Hindlimb muscle (tissue), 1 donor: ENCODE results near the gene ITPA. TPM values are rescaled to one million over a fixed set of nuclear protein-coding genes. Genes with fewer than 3 reads are reported as not detected.
"Not testable (repeated sequence)": the region's sequence is repeated elsewhere in the genome, so short reads cannot be mapped to it uniquely, and the experiment has no call there.

Source experiments
- DNase-seq: peaks from one replicate; pipeline ENCODE4 v3.0.0-alpha.2; 2013
- polyA plus RNA-seq: library from polyadenylated mRNA; unstranded; fragments of 120-200 nt; gene quantifications from one replicate; pipeline ENCODE4 v1.2.1, GENCODE V29; 2013; ENCODE audit not compliant: insufficient read length

Gene ITPA
- polyA plus RNA-seq, 1 donor, result 43.3 TPM

DNA sequence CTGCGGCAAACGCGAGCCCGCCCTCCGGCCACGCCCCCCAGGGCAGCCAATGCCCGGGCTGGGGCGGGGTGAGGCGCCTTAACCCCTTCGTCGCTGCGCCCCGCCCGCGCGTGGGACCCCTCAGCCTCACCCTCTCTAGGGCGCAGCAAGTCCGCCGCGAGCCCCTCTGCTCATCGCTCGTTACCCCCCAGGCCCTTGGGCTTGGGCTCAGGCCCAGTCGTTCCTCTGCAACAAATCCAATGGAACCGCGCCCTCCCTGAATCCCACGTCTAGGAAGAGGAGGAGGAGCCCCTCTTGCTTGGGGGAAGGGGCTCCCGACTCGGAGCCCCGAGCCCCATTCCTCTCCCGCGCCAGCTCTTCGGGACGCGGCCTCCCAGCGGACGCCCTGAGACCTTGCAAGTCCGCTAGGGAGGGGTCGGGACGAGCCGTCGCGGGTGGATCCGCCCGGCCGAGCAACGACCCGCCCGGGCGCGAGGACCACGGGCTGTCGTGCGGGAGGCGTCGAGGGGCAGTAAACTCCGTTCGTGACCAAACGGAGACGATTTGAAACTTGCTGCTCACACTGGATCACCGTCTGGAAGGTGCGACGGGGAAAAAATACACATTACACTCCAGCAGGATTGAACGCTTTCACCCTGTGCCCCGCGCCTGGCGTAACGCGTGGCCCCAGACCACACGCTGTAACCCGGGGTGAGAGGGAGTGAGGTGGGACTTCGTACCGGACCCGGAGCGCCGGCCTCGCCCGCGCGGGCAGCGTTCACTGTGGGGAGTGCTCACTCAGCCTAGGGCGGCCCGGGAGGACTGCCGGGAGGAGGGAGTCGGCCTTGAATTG lies 35.5 kb upstream of the ITPA start:
- DNase-seq, result no peak

GRCh38 chr20:3174442-3175261 lies 34.6 kb upstream of the ITPA start:
- no peak for DNase-seq

- DNase-seq, result no peak
Measured at GRCh38 chr20:3175270-3175669, 34.0 kb upstream of the ITPA start.

- no peak for DNase-seq
Measured at GRCh38 chr20:3177746-3178485, 31.4 kb upstream of the ITPA start.

- no peak for DNase-seq
Measured at GRCh38 chr20:3180319-3180718, 29.0 kb upstream of the ITPA start.

DNA sequence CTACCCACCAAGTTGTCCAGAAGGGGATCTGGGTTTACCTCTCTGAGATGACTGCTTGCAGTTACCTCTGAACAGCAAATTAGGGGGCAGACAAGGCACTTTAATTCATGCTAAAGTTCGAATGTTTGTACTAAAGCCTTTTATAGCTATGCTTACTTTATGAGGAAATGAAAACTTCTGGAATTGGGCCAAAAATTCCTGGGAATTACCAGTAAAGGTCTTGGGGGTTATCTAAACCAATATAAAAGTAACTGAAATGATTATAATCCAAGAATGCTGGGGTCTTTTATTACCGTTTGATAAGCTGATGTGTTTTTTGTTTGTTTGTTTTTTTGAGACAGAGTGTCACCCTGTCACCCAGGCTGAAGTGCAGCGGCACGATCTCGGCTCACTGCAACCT lies 28.0 kb upstream of the ITPA start:
- no peak for DNase-seq

GRCh38 chr20:3182429-3182828 lies 26.9 kb upstream of the ITPA start:
- not testable (repeated sequence) for DNase-seq

GRCh38 chr20:3183896-3184612 lies 25.2 kb upstream of the ITPA start:
- no peak for DNase-seq

GRCh38 chr20:3187861-3188260 lies 21.4 kb upstream of the ITPA start:
- DNase-seq, result not testable (repeated sequence)

DNA sequence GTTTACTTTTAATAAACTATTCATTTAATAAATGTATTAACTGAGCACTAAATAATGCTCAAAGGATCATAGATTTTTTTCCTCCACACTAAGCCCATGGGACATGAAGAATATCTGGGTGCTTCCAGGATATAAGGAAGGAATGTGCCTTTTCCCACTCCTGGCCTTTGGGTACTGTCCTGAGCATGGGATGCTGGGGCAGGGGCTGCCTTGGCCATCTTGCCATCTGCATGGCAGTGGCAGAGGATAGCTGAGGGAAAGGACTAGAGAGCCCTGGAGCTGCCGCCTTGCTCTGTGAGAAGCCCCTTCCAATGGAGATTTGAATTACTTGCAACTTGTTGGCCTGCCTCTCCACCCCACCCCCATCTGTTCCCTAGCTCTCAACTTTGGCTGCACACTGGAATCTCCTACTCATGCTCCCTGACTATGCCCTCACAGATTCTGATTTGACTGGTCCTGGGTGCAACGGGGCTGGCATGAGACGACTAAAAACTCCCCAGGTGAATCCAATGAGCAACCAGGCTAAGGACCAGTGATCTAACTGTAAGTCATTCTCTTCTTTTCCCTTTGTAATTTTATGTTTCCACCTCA lies 20.4 kb upstream of the ITPA start:
- no peak for DNase-seq

GRCh38 chr20:3189561-3190131 lies 19.7 kb upstream of the ITPA start:
- DNase-seq, result no peak

GRCh38 chr20:3190681-3191111 lies 18.6 kb upstream of the ITPA start:
- no peak for DNase-seq

GRCh38 chr20:3192226-3193015 lies 16.9 kb upstream of the ITPA start:
- no peak for DNase-seq

DNA sequence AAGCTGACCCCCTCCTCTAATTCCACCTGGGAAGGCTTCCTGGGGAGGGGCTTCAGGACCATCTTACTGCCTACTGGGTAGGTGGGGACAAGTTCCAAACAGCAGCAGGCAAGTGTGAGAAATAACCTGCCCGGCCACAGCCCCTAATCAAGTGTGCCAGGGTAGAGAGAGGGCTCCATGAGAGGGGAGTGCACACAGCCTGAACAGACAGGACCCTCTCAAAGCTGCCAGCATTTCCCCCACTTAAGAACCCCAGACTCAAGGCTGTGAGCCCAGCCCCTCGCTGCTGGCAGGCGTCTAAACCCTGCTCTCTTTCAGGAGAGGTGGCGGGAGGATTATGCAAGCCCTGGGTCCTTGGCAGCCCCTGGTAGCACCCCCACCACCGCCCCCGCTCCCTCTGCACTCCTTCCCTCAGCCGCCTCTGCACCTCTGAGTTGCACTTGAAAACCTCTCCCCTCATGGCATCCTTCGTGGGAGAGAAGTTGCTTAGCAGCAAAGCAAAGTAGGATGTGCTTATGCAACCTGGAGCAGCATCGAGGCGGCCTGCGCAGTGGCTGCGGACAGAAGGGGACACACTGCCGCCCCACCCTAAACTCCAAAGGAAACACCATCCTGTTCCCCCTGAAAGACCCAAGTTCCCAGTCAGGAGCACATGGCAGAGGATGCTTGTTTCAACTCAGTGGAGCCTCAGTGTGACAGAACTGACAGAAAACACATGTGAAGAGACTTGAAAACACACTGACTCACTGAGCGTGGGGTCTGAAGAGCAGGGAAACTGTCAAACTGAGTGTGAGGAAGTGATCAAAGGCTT lies 15.3 kb upstream of the ITPA start:
- DNase-seq, result no peak

DNA sequence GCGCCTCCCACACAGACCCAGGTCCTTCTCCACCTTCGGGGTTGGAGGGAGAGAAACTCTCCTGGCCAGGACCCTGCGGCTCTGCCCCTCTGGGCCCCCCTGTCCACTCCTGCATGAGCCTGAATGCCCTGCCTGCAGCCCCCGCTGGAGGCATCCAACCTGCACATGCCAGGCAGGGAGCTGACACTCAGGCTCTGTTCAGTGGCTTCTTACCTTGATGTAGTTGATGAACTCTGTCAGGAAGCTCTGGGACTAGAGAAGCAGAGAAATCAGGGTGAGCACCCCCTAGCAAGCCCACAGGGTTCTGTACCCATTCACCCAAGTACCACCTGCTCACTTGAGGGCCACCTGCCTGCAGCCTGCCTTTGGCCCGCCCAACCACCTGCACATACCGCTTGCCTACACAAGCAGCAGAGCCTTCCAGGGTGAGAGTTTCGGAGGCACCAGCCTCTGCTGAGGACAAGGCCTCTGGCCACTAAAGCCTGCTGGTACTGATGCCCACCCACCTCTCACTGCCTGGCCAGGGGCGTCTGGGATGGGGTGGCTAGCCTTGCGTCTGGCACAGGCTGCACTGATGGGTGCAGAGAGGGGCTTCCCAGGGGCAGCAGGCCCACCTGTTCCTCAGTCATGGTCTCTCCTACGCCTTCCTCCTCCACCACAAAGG lies 14.5 kb upstream of the ITPA start:
- no peak for DNase-seq

DNA sequence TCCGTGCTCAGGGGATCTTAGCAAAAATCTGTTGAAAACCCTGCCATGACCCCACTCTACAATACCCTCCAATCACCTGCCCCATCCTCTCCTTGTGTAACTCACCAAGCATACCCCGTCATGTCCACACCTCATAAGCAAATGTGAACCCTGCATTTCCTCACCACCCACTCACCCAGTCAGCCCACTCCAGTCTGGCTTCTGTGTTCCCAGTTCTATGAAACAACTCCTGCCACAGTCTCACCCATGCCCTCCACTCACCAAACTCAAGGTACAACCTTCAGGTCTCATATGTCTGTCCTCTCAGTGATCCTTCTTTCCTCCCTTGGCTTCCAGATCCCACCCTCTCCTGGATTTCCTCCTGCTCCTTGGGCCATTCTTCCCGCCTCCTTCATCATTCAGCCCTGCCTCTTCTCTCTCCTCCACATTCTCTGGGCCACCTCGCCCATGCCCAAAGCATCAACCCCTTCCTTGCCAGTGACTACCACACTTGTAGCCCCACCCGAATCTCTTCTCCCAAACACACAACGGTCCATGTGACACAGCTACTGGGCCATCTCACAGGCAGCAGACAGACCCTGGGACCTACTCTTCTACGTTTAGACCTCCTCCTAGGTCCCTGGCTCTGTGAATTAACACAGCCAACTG lies 13.6 kb upstream of the ITPA start:
- no peak for DNase-seq

DNA sequence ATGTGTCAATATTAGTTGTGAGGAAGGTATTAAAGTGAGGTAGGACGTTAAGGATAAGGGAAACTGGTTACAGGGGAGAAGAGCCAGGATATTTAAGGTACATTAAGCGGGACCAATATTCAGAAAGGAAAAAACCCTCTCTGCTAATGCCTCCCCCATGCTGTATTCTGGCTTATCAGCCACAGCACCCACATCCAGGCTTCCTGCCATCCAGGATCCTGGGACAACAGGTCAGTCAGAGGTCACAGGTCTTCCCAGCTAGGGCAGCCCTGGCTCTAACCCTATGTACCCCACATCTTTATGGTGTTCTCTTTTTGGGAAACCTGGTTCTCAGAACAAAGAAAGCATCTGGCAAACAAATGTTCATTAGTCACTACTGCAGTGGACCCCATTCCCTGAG lies 10.1 kb upstream of the ITPA start:
- no peak for DNase-seq

- no peak for DNase-seq
Measured at GRCh38 chr20:3199976-3200755, 9.1 kb upstream of the ITPA start.
